SK-N-SH (cell line): ENCODE measurements around the gene PPM1B.

Experiments used
- CHD2 ChIP-seq: fragments of 150-350 bp; IDR thresholded peaks from 2 replicates; pipeline ENCODE4 v1.6.1; 2018; ENCODE audit warnings: low read length; ENCODE audit not compliant: partially characterized antibody
- ELF1 ChIP-seq: IDR thresholded peaks from 2 replicates; pipeline ENCODE4 v1.4.0; 2012
- EP300 ChIP-seq, 2 experiments: IDR thresholded peaks; 2 replicates each; pipeline versions ENCODE4 v1.4.0 to v1.6.1; 2012; ENCODE audit warnings: borderline replicate concordance in 1 of 2, low read depth in 1 of 2, low read length in 1 of 2
- FOXJ3 ChIP-seq: sonication (generic); formaldehyde crosslinking; IDR thresholded peaks from 2 replicates; pipeline ENCODE4 v1.5.1; 2020; ENCODE audit warnings: mild to moderate bottlenecking, missing genetic modification reagents
- GATA2 ChIP-seq: sonication (generic); formaldehyde crosslinking; IDR thresholded peaks from 2 replicates; pipeline ENCODE4 v1.5.0; 2020; ENCODE audit warnings: mild to moderate bottlenecking, missing genetic modification reagents
- MXI1 ChIP-seq: IDR thresholded peaks from 2 replicates; pipeline ENCODE4 v1.6.1; 2012; ENCODE audit warnings: mild to moderate bottlenecking, low read depth, low read length, improper control_type of control experiment
- POLR2AphosphoS5 ChIP-seq: IDR thresholded peaks from 2 replicates; pipeline ENCODE4 v1.6.1; 2012; ENCODE audit warnings: low read depth, low read length
- RAD21 ChIP-seq: IDR thresholded peaks from 2 replicates; pipeline ENCODE4 v1.6.1; 2012; ENCODE audit warnings: mild to moderate bottlenecking, low read length
- REST ChIP-seq: IDR thresholded peaks from 2 replicates; pipeline ENCODE4 v1.6.1; 2012; ENCODE audit warnings: mild to moderate bottlenecking, low read depth, low read length, moderate library complexity
- SIN3A ChIP-seq: IDR thresholded peaks from 2 replicates; pipeline ENCODE4 v1.6.1; 2012; ENCODE audit warnings: low read depth, mild to moderate bottlenecking, low read length, moderate library complexity, borderline replicate concordance
- TAF1 ChIP-seq: IDR thresholded peaks from 2 replicates; pipeline ENCODE4 v1.6.1; 2012; ENCODE audit warnings: low read depth, mild to moderate bottlenecking, low read length, moderate library complexity, borderline replicate concordance
- YY1 ChIP-seq: IDR thresholded peaks from 2 replicates; pipeline ENCODE4 v1.4.0; 2012; ENCODE audit warnings: low read depth, mild to moderate bottlenecking
- TF ChIP-seq, protein P1 (sequence below): fragments of 200-600 bp; sonication (generic); IDR thresholded peaks from 2 replicates; pipeline ENCODE4 v1.6.1; 2017; ENCODE audit warnings: antibody characterized with exemption, mild to moderate bottlenecking, moderate library complexity

DNA sequence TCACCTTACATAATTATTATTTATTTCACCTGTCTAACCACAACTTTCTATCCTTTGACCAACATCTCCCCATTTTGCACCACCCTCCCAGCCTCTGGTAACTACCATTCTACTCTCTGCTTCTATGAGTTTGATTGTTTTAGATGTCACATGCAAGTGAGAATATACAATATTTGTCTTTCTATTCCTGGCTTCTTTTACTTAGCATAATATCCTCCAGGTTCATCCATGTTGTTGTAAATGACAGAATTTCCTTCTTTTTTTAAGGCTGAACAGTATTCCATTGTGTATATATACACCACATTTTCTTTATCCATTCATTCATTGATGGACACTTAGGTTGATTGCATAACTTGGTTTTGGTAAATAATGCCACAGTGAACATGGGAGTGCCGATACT, 24.0 kb downstream of the PPM1B start:
- TF ChIP-seq, protein P1, sequence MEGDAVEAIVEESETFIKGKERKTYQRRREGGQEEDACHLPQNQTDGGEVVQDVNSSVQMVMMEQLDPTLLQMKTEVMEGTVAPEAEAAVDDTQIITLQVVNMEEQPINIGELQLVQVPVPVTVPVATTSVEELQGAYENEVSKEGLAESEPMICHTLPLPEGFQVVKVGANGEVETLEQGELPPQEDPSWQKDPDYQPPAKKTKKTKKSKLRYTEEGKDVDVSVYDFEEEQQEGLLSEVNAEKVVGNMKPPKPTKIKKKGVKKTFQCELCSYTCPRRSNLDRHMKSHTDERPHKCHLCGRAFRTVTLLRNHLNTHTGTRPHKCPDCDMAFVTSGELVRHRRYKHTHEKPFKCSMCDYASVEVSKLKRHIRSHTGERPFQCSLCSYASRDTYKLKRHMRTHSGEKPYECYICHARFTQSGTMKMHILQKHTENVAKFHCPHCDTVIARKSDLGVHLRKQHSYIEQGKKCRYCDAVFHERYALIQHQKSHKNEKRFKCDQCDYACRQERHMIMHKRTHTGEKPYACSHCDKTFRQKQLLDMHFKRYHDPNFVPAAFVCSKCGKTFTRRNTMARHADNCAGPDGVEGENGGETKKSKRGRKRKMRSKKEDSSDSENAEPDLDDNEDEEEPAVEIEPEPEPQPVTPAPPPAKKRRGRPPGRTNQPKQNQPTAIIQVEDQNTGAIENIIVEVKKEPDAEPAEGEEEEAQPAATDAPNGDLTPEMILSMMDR = no peak
- no peak for TF ChIP-seq RAD21
- no peak for TF ChIP-seq CHD2
- no peak for TF ChIP-seq TAF1
- no peak for TF ChIP-seq YY1
- TF ChIP-seq REST = no peak
- TF ChIP-seq MXI1 = no peak
- TF ChIP-seq POLR2AphosphoS5 = no peak
- TF ChIP-seq GATA2 (CRISPR knock-in tag) = no peak
- no peak for TF ChIP-seq EP300 (IDR thresholded peaks at IDR 0.05; ENCODE audit: borderline replicate concordance in 1 of 2, low read depth in 1 of 2, low read length in 1 of 2)
- TF ChIP-seq SIN3A = no peak
- no peak for TF ChIP-seq FOXJ3
- no peak for TF ChIP-seq ELF1
